ENCODE results near the gene GLRA2. TPM values are rescaled to one million over a fixed set of nuclear protein-coding genes. Genes with fewer than 3 reads are reported as not detected.

The GLRA2 gene
- total RNA-seq, 6 experiments from 2014 or later = not detected

GRCh38 chrX:14508025-14508690 is 21.2 kb upstream of the GLRA2 start:
- 43% methylated on average over 3 of the region's 3 CpGs for WGBS (ENCODE audit: insufficient coverage, low coverage, low lambda C conversion rate, missing lambda C conversion rate)
- H3K27me3 ChIP-seq = no peaks in the 10 kb centered on the region
- H3K9me3 ChIP-seq = no peaks in the 10 kb centered on the region
- no peak overlapping the region for H3K27ac ChIP-seq
- no peaks in the 10 kb centered on the region for H3K4me1 ChIP-seq
- ATAC-seq (no peak), DNase-seq (no peak)
- intact Hi-C loops (cut with DNase I) = no loop called here
- H3K4me3 ChIP-seq = no peak overlapping the region
- TF ChIP-seq CTCF (IDR thresholded peaks at IDR 0.05) (no peak), POLR2A (IDR thresholded peaks at IDR 0.05) (no peak)
- H3K36me3 ChIP-seq = no peaks in the 10 kb centered on the region

- 35% methylated on average over 4 of the region's 4 CpGs for WGBS (ENCODE audit: insufficient coverage, low coverage, low lambda C conversion rate, missing lambda C conversion rate)
- TF ChIP-seq POLR2A (IDR thresholded peaks at IDR 0.05) (no peak), CTCF (IDR thresholded peaks at IDR 0.05) (no peak)
- DNase-seq = no peak
- Histone ChIP-seq H3K27me3 (no peaks in the 10 kb centered on the region), H3K4me1 (no peaks in the 10 kb centered on the region), H3K27ac (no peak overlapping the region), H3K36me3 (no peaks in the 10 kb centered on the region), H3K4me3 (no peak overlapping the region), H3K9me3 (no peaks in the 10 kb centered on the region)
- no peak for ATAC-seq
- intact Hi-C loops (cut with DNase I) = no loop called here
Measured at GRCh38 chrX:14509325-14510057, 19.8 kb upstream of the GLRA2 start.

GRCh38 chrX:14528629-14529289 is 577 bp upstream of the GLRA2 start:
- TF ChIP-seq CTCF (IDR thresholded peaks at IDR 0.05) (peak; percentile 37 to 57 (median 51)), POLR2A (IDR thresholded peaks at IDR 0.05) (no peak)
- Histone ChIP-seq H3K9me3 (no peaks in the 10 kb centered on the region), H3K4me3 (no peak overlapping the region), H3K4me1 (no peaks in the 10 kb centered on the region), H3K36me3 (no peaks in the 10 kb centered on the region), H3K27ac (no peak overlapping the region), H3K27me3 (no peaks in the 10 kb centered on the region)
- ATAC-seq (peak in 3 of 4 donors; percentile 13 to 72 (median 28)), DNase-seq (peak in 2 of 3 donors; percentile 39 to 47)
- WGBS (ENCODE audit: insufficient coverage, low coverage, low lambda C conversion rate, missing lambda C conversion rate) = 22% methylated on average over 12 of the region's 14 CpGs
- intact Hi-C loops (cut with DNase I) = no loop called here

GRCh38 chrX:14533867-14534266 is 4.5 kb downstream of the GLRA2 start:
- peaks cover 0 to 3% of the 10 kb centered on the region in 2 donors for H3K27me3 ChIP-seq
- no peaks in the 10 kb centered on the region for H3K4me1 ChIP-seq
- no peaks in the 10 kb centered on the region for H3K9me3 ChIP-seq
- ATAC-seq (no peak), DNase-seq (no peak)
- no peak overlapping the region for H3K27ac ChIP-seq
- WGBS (ENCODE audit: insufficient coverage, low coverage, low lambda C conversion rate, missing lambda C conversion rate) = 41% methylated on average over 1 of the region's 1 CpG
- intact Hi-C loops (cut with DNase I) = no loop called here
- no peak overlapping the region for H3K4me3 ChIP-seq
- no peak for TF ChIP-seq CTCF (IDR thresholded peaks at IDR 0.05)
- TF ChIP-seq POLR2A (IDR thresholded peaks at IDR 0.05) = no peak
- no peaks in the 10 kb centered on the region for H3K36me3 ChIP-seq

Measured in right lobe of liver (tissue), 6 donors.